SJSA1 (cell line): ENCODE data around the gene BOC. TPM values are rescaled to one million over a fixed set of nuclear protein-coding genes. Genes with fewer than 3 reads are reported as not detected.

Experiments used
- DNase-seq, 2 experiments: peaks; one replicate each; pipeline ENCODE4 v3.0.0-alpha.2; 2015 to 2020; ENCODE audit warnings: low spot score in 2 of 2, low read depth in 1 of 2
- H3K27ac ChIP-seq: fragments of 250-450 bp; sonication (Bioruptor Pico); 2 replicates; pipeline ENCODE4 v1.5.1; 2020; ENCODE audit warnings: mild to moderate bottlenecking, moderate library complexity
- H3K27me3 ChIP-seq: fragments of 250-450 bp; sonication (Bioruptor Pico); replicated peaks from 2 replicates; pipeline ENCODE4 v1.5.1; 2020; ENCODE audit warnings: mild to moderate bottlenecking, moderate library complexity
- H3K36me3 ChIP-seq: fragments of 250-450 bp; sonication (Bioruptor Pico); 2 replicates; pipeline ENCODE4 v1.5.1; 2020; ENCODE audit warnings: mild to moderate bottlenecking
- H3K4me1 ChIP-seq: fragments of 250-450 bp; sonication (Bioruptor Pico); replicated peaks from 2 replicates; pipeline ENCODE4 v1.6.1; 2021; ENCODE audit warnings: mild to moderate bottlenecking
- H3K4me3 ChIP-seq: fragments of 250-450 bp; sonication (Bioruptor Pico); 2 replicates; pipeline ENCODE4 v1.5.1; 2020; ENCODE audit warnings: mild to moderate bottlenecking
- H3K9me3 ChIP-seq: fragments of 250-450 bp; sonication (Bioruptor Pico); replicated peaks from 2 replicates; pipeline ENCODE4 v1.5.1; 2020; ENCODE audit warnings: mild to moderate bottlenecking
- total RNA-seq: library from RNA; depleted of rRNA; stranded (reverse); fragments of >200 nt; shearing (Covaris generic); gene quantifications from 2 replicates; pipeline ENCODE4 v1.2.3, GENCODE V29; 2014

The BOC gene
- total RNA-seq, 1 experiment from 2014 or later: 0.26 TPM

DNA sequence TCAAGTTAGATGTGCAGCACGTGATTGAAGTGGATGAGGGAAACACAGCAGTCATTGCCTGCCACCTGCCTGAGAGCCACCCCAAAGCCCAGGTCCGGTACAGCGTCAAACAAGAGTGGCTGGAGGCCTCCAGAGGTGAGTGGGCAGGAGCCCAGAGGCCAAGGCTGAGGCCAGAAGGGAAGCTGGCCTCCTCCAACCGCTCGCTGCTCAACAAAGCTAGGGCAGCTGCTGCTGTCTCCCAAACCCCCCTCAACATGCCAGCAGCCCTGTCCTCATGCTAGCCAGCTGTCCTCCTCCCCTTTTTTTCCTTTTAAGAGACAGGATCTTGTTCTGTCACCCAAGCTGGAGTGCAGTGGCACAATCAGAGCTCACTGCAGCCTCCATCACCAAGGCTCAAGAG is 57.0 kb downstream of the BOC start:
- Histone ChIP-seq H3K4me1 (no peaks in the 10 kb centered on the region), H3K27ac (no peak overlapping the region), H3K9me3 (no peaks in the 10 kb centered on the region), H3K4me3 (no peak overlapping the region), H3K27me3 (no peaks in the 10 kb centered on the region; the same call in 1 of the 2 replicates), H3K36me3 (no peaks in the 10 kb centered on the region)
- no peak for DNase-seq

DNA sequence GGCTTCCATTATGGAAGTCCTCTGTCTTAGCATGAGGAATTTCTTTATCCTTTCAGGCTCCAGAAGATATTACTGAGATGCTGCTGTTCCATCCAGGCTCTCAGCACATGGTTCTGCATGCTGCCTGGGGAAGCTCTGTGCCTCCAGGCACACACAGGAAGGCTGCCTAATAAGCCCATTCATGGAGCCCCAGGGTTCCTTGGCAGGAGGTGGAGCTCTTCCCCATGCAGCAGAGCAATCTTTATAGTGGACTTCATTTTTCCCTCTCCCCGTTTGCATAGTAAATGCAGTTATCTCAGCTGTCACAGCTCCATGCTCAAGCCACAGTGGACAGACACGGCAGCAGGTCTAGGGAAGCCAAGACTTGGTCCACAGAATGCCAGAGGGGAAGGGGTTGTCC is 57.6 kb downstream of the BOC start:
- H3K27ac ChIP-seq: no peak overlapping the region
- DNase-seq: no peak
- H3K4me3 ChIP-seq: no peak overlapping the region
- no peaks in the 10 kb centered on the region; the same call in 1 of the 2 replicates for H3K27me3 ChIP-seq
- H3K9me3 ChIP-seq: no peaks in the 10 kb centered on the region
- no peaks in the 10 kb centered on the region for H3K36me3 ChIP-seq
- no peaks in the 10 kb centered on the region for H3K4me1 ChIP-seq

DNA sequence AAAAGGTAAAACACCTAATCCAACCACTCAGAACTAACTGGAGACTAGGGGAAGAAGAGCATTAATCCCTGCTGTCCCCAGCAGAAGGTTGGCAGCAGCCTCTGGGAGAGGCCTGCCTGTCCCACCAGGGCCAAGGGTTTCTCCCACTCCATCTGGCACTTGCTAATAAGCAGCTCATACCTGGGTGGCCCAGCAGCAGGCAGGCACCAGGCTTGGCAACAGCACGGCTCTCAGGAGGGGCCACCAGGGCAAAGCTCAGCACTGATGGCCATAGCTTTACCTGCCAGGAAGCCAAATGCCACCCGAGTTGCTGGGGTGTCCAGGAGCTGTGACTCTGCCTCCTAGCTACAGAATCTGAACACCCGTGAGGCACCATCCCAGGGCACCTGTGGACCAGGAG is 58.3 kb downstream of the BOC start:
- Histone ChIP-seq H3K27ac (no peak overlapping the region), H3K4me3 (no peak overlapping the region), H3K9me3 (no peaks in the 10 kb centered on the region), H3K4me1 (no peaks in the 10 kb centered on the region), H3K36me3 (no peaks in the 10 kb centered on the region), H3K27me3 (no peaks in the 10 kb centered on the region; the same call in 1 of the 2 replicates)
- DNase-seq: no peak

DNA sequence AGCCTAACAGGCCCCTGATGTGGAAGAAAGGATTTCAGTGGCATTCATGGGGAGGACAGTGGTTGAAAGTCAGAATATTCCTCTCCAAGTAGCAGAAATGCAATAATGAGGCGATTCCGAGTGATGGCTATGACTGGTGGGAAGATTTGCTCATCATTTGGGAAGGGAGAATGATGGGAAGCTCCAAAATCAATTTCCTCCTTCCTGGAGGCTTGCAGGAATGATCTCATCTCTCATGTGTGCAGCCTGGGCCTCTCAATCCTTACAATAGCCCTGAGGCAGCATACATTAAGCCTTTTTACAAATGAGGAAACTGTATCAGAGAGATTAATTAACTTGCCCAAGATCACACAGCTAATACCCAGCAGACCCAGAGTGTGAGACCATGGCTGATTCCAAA is 58.7 kb downstream of the BOC start:
- Histone ChIP-seq H3K9me3 (no peaks in the 10 kb centered on the region), H3K27ac (no peak overlapping the region), H3K27me3 (no peaks in the 10 kb centered on the region; the same call in 1 of the 2 replicates), H3K4me3 (no peak overlapping the region), H3K36me3 (no peaks in the 10 kb centered on the region), H3K4me1 (no peaks in the 10 kb centered on the region)
- DNase-seq: no peak

DNA sequence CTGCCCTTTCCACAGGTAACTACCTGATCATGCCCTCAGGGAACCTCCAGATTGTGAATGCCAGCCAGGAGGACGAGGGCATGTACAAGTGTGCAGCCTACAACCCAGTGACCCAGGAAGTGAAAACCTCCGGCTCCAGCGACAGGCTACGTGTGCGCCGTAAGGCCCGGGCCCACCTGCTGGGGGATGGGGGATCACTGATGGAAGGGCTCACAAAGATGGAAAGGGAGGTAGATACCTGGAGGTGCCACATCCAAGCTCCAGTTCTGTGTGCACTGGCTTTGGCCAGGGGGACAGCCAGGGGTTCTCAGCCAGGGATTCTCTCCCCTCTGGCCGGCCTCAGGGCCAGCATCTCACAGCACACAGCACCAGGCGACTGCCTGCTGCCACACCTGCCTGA is 59.4 kb downstream of the BOC start:
- H3K9me3 ChIP-seq: no peaks in the 10 kb centered on the region
- no peaks in the 10 kb centered on the region; the same call in 1 of the 2 replicates for H3K27me3 ChIP-seq
- H3K4me3 ChIP-seq: no peak overlapping the region
- DNase-seq: no peak
- no peak overlapping the region for H3K27ac ChIP-seq
- peaks cover 2% of the 10 kb centered on the region for H3K4me1 ChIP-seq
- H3K36me3 ChIP-seq: no peaks in the 10 kb centered on the region

DNA sequence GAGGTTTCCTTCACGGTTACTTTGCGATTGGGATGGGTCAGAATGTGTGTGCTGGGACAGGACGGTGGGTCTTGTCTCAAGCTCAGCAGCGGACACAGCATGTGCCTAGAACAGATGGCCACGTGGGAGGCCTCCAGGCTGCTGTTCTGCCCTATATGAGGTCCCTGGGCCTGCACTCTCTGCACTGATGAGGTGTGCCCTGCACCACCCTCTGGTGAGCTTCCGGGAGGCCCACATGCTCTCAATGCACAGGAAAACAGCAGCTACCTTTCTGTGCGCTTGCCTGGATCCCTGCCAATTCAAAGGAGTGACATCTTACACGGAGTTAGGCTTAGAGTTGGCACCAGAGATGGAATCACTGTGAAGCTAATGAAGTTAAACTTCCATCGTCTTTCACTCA is 59.8 kb downstream of the BOC start:
- DNase-seq: no peak
- Histone ChIP-seq H3K4me3 (no peak overlapping the region), H3K9me3 (no peaks in the 10 kb centered on the region), H3K27ac (no peak overlapping the region), H3K36me3 (no peaks in the 10 kb centered on the region), H3K4me1 (peaks cover 6% of the 10 kb centered on the region), H3K27me3 (no peaks in the 10 kb centered on the region; the same call in 1 of the 2 replicates)

DNA sequence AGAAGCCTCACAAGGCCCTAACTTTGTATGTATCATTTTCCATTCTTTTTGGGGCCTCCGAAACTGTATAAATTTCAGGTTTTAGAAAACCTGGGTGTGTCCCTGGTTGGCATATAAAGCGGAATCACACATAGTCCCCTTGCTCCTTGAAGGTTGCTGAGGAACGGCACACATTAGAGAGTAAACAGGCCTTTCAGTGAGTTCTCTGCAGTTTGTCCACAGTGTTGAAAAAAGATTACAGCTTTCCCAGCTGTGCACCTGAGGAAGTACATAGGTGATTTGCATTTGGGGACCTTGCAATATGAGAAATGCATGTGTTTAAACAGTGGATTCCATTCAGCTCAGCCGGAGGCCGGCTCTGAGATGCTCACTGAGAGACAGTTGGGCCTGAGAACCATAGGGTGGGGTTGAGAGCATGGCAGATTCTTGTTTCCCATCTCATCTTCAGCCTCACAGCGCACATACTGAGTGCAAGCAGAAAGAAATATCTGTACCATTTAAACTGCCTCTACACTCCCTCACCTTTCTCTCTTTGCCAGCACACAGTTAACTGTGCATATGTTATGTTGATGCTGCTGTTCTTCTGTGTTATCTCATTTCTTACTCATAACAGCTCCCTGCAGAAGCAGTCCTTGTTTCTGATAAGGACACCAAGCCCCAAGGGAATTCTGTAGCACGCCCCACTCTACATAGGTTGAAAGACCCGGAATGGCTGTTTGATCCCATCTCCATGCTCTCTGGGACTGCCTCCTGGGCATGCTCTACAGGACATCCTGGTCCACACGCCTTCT is 60.4 kb downstream of the BOC start:
- no peaks in the 10 kb centered on the region; the same call in 1 of the 2 replicates for H3K27me3 ChIP-seq
- no peaks in the 10 kb centered on the region for H3K9me3 ChIP-seq
- no peak overlapping the region for H3K27ac ChIP-seq
- peaks cover 12% of the 10 kb centered on the region for H3K4me1 ChIP-seq
- H3K36me3 ChIP-seq: no peaks in the 10 kb centered on the region
- no peak for DNase-seq
- no peak overlapping the region for H3K4me3 ChIP-seq

DNA sequence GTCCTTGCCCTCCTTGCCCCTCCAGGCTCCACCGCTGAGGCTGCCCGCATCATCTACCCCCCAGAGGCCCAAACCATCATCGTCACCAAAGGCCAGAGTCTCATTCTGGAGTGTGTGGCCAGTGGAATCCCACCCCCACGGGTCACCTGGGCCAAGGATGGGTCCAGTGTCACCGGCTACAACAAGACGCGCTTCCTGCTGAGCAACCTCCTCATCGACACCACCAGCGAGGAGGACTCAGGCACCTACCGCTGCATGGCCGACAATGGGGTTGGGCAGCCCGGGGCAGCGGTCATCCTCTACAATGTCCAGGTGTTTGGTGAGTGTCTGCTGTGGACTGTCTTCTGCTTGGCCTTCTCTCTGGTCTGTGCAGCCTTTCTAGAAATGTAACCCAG is 61.0 kb downstream of the BOC start:
- no peaks in the 10 kb centered on the region for H3K36me3 ChIP-seq
- H3K9me3 ChIP-seq: no peaks in the 10 kb centered on the region
- no peak for DNase-seq

DNA sequence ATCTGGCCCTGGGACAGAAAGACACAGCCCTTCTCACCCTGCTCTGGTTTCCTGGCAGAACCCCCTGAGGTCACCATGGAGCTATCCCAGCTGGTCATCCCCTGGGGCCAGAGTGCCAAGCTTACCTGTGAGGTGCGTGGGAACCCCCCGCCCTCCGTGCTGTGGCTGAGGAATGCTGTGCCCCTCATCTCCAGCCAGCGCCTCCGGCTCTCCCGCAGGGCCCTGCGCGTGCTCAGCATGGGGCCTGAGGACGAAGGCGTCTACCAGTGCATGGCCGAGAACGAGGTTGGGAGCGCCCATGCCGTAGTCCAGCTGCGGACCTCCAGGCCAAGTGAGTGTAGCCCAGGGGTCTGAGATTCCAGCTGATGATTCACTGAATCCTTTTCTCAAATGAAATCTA is 61.7 kb downstream of the BOC start:
- H3K27ac ChIP-seq: no peak overlapping the region
- H3K4me3 ChIP-seq: no peak overlapping the region
- H3K27me3 ChIP-seq: no peaks in the 10 kb centered on the region
- no peak for DNase-seq
- no peaks in the 10 kb centered on the region for H3K9me3 ChIP-seq
- peaks cover 12% of the 10 kb centered on the region for H3K4me1 ChIP-seq
- H3K36me3 ChIP-seq: no peaks in the 10 kb centered on the region

More for the DNA sequence above, 61.0 kb downstream of the BOC start:
- Histone ChIP-seq H3K27me3 (no peaks in the 10 kb centered on the region), H3K27ac (no peak overlapping the region), H3K4me3 (no peak overlapping the region), H3K4me1 (peaks cover 12% of the 10 kb centered on the region)

DNA sequence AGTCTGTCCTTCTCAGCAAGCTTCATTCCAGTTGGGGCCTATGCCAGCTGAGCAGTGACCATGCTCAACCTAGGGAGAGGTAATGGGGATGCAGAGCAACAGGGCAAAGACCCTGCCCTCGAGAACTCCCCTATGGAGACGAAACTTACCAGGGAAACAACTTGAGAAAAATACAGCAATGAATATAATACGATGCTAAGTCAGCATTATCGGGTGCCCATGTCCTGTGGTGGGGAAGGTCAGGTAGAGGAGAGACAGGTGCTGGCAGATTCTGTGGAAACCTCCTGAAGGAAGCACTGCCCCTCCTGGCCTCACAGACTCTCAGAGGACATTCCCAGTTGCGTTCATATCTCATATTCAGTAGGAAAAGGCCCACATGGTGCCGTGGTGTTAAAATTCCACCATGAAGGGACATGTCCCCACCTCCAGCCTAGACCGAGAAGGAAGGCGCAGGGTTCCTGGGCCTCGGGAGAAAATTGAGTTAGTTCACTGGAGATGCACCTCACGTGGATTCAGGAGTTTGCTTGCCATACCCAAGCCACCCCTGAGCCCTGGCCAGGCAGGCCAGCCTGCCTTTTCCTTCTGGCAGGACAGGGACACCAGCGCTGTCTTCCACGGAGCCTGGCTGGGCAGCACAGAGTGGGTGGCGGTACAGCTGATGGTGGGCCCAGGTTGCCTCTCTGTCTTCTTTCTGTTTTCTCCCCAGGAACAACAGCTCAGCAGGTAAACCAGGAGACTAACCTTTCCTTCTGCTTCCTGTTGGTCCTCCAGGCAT is 62.4 kb downstream of the BOC start:
- no peak overlapping the region for H3K4me3 ChIP-seq
- no peak for DNase-seq
- H3K27ac ChIP-seq: no peak overlapping the region
- H3K36me3 ChIP-seq: no peaks in the 10 kb centered on the region
- H3K27me3 ChIP-seq: no peaks in the 10 kb centered on the region
- H3K4me1 ChIP-seq: peaks cover 12% of the 10 kb centered on the region
- H3K9me3 ChIP-seq: no peaks in the 10 kb centered on the region

DNA sequence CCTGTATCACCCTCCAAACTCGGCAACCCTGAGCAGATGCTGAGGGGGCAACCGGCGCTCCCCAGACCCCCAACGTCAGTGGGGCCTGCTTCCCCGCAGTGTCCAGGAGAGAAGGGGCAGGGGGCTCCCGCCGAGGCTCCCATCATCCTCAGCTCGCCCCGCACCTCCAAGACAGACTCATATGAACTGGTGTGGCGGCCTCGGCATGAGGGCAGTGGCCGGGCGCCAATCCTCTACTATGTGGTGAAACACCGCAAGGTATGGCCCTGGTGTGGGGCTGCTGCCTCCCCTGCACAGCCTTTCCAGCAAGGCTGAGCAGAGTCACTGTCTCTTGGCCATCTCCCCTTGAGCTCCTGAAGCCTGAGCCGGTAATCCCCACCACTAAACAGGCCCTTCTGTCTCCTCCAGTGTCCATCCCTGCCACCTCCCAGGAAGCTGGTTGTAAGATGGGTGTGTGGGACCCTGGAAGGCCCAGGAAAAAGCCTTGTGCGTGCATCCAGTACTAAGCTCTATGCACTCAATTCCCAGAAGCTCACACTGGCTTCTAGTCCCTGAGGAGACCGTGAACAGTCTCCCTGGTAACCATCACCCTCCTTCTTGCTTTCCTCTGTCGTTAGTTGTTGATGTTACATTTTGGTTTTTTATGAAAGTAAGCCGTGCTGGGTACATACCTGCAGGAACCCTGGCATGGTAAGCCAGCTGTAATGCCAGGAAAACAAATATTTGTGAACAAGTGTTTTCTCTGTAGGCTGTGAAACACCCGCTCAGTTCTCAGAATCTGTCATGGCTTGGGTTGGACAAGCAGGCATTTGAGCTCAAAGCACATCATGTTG is 63.3 kb downstream of the BOC start:
- Histone ChIP-seq H3K4me3 (no peak overlapping the region), H3K27me3 (no peaks in the 10 kb centered on the region), H3K36me3 (no peaks in the 10 kb centered on the region), H3K9me3 (no peaks in the 10 kb centered on the region), H3K4me1 (peaks cover 12% of the 10 kb centered on the region), H3K27ac (no peak overlapping the region)
- no peak for DNase-seq

DNA sequence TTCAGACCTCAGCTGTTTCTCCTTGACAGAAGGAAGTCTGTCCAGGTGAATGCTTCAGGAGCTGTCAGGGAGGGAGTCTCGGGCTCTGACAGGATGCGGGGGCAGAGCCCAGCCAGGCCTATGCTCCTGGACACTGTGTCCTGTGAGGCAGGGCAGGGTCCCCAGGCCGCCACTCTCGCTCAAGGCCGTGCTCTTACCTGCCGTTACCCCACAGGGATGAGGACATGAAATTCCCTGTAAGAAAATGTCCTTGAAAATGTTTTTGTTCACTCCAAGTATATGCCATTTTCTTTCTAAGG is 63.9 kb downstream of the BOC start:
- no peak for DNase-seq
- no peak overlapping the region for H3K27ac ChIP-seq
- no peaks in the 10 kb centered on the region for H3K9me3 ChIP-seq
- peaks cover 12% of the 10 kb centered on the region for H3K4me1 ChIP-seq
- H3K36me3 ChIP-seq: no peaks in the 10 kb centered on the region
- H3K27me3 ChIP-seq: no peaks in the 10 kb centered on the region
- H3K4me3 ChIP-seq: no peak overlapping the region

DNA sequence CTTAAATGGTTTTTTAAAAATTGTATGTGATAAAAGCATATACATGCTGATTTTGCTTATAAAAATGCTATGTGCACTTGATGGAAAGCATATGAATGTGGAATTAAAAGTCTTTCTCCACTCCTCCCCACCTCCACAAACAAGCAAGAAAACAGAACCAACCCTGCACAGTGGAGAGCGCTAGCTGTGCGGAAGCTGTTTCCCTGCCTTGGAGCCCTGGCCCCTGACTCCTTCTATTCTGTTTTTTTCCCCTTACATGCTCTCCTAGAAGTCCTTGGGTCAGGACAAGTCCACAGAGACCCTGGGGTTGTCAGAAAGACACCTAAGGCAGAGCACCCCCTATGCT is 64.2 kb downstream of the BOC start:
- Histone ChIP-seq H3K4me1 (peaks cover 12% of the 10 kb centered on the region), H3K36me3 (no peaks in the 10 kb centered on the region), H3K4me3 (no peak overlapping the region), H3K27ac (no peak overlapping the region), H3K27me3 (no peaks in the 10 kb centered on the region), H3K9me3 (no peaks in the 10 kb centered on the region)
- no peak for DNase-seq
